Glomerular visceral epithelial cell (primary cell): Measurements from ENCODE around the gene HACD2.

Source experiments
- DNase-seq: peaks from one replicate; pipeline ENCODE4 v3.0.0-alpha.2; 2016; ENCODE audit errors: extremely low spot score

HACD2 gene

DNA sequence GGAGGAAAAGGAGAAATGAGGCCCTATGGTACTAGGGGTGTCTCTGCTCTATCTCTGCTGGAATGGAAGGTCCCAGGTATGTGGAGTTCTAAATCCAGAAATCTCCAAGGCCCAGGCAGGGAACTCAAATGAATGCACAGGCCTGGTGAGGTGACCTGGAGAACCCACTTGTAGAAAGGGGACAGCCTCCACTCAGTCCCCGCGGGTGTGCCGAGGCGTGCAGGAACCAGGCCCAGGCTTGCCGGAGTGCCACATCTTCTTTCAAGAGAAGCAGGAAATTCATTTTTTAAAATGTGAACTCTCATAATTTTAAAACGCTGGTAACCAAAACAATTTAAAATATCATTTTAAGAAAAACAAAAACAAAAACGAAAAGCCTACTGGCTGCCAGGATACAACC is 103.8 kb downstream of the HACD2 start:
- no peak for DNase-seq

DNA sequence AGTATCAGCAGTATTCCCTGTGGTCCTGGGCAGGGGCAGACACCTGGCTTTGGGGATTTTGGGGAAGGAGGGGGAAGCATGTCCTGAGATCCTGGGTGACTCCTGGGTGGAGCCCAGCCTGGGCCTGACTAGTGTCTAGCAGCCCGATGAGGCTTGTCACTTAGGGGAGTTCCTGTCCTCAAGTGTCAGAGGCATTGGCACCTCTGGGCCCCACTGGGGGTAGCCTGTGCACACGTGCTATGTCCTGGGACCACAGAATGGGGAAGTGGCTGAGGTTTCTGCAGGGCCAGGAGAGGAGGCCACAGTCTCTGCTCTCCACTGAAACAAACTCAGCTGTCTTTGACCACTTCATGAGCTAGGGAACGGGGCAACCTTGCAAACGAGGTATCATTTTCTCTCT is 104.4 kb downstream of the HACD2 start:
- DNase-seq = no peak

DNA sequence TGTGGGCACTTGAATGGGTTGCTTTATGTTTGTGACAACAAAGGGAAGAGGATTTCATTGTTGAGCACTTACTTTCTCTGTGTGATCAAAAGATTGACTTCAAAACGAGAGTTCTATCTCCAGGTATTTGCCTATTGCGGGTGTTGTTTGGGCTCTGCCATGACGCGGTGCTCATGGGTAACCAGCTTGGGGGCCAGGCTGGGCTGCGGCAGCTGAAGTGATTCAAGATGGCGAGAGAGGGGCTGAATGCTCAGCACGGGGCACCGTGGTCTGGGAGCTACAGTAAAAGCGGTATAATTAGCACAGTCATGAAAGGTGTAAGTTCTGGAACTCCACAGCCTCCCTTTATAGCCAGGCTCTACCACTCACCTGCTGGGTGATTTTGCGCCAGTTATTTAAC is 105.0 kb downstream of the HACD2 start:
- DNase-seq = no peak

DNA sequence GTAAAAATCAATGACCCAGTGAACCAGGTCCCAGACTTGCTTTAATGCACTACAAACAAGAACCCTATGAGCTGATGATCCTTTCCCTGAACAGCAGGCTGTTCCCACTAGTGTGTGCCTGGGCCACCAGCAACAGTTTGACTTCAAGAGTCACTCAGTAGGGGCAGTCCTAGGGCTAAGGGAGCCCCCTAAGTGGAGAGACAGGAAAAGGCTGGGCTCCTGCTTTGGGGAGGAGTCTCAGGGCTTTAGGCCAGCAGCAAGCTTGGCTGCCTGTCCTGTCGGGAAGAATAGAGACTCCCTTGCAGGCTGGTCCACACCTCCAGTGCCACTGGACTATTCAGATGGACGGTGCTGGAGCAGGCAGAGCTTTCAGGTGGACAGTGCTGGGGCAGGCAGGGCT is 106.5 kb downstream of the HACD2 start:
- DNase-seq = no peak

DNA sequence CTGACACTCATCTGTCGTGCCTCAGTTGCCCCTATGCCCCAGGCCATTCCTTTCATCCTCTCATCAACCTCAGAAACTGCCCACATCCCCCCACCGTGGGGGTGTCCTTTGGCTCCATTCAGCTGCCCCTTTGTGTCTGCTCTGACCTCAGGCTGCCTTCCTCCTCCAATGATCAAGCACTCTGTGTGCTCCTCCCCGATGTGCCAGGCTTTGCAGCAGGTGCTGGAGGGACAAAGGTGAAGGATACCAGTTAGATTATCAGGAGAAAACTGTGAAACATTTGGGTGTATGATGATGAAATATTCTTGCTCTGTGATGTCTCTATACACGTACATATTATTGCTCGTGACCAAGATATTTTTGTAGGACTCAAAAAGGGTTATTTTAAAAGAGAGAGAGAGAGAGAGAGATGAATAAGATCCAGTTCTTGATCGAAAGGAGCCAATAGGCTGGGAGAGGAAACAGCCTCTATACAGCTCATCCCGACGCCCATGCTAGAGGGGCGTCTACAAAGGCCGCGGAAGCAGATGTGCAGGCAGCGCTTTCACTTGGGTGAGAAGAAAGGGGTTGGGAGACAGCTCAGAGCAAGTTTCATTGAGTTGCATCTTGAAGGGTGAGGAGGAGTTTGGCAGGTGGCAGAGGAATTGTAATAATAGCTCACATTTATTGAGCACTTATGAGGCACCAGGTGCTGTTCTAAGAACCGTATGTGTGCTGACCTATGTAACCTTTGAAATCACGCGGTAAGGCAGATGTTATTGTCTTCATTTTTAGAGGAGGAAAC is 107.7 kb downstream of the HACD2 start:
- no peak for DNase-seq

DNA sequence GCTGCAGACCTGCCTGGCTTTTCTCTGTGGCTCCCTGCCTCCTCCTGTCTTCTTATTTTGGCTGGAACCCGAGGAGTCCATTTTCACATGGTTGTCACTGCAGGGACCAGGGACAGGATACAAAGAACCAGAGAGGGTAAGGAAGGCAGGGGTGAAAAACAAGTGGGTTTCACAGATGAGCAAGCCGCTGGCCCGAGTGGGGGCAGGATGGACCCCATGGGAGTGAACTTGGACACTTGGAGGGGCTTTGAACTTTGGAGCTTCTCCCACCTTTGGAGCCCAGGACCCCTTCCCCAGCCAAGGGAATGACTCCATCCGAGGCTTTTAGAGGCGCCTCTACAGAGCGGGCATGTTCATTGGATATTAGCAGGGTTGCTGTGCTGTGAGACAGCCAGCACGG is 109.1 kb downstream of the HACD2 start:
- no peak for DNase-seq

DNA sequence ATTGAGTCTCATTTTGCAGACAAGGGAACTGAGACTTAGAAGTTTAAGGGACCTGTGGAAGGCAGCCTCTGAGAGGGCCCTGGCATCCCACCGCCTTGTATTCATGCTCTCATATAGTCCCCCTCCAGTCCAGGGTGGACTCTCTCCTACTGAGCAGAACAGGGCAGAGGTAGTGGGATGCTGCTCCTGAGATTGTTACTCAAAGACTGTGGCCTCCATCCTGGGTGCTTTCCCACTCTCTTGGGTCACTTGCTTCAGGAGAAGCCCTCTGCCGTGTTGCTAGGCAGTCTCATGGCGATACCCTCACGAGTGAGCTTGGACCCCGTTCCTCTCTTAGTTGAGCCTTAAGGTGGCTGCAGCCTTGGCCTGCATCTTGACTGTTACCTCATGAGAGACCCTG is 113.7 kb downstream of the HACD2 start:
- no peak for DNase-seq

DNA sequence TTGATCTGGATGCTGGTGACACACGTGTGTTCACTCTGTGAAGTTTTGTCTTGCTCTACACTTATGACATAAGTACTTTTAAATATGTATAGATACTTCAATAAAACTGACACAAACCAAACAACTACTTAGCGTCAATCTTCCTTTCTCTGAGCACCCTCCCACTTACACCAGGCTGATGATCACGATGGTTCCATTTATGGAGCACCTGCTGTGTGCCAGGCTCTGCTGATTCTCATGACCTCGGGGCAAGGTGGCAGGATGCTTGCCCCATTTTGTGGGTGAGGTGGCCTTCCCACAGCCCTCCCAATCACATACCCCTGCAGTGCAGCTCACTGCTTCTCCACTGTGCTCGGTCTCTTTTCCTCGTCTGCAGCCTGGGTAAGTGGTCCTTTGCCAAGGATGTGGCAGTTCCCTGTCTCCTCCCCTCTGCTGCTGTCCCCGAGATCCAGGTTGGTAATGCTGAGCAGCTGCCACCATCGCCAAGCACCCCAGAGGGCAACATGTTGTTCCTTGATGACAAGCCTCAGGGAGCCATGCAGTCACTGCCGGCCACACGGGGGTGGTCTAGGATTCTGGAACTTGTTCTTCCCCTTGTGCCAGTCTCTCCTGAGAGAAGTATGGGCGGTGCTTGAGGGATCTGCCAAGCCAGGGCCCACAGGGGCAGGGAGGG is 115.4 kb downstream of the HACD2 start:
- no peak for DNase-seq

DNA sequence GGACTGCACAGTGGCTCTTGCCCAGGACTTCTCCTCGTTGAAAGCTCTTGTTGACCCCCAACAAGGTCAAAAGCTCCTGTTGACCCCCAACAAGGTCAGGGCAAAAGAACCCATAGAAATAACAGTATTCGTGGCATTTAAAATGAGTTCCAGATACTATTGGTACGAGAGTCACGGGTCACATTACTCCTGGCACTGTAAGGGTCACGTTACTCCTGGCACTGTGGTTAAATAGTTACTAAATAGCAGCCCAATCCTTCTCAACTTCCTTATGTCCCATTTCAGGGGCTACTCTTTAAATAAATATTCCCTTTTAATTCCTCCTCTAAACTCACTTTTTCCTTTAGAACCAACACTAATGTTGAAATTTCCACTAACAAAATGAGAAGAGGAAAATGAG is 117.8 kb downstream of the HACD2 start:
- DNase-seq = no peak

DNA sequence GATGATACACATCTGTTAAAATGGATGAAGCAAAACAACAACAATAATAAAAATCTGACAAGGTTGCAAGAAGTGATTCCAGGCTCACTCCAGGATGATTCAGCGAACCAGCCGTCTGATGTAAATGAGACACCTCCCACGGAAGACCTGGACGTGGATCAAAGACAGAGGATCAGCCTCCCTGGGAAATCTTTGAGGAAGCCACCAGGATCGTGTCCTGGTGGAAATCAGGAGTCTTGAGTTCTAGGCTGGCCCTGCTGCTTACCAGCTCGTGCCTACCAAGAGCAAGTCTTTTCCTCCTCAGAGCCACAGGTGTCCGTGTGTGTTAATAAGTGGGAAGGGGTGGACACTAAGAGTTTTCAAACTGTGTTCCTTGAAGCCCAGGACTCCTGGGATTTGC is 120.6 kb downstream of the HACD2 start:
- DNase-seq = no peak

DNA sequence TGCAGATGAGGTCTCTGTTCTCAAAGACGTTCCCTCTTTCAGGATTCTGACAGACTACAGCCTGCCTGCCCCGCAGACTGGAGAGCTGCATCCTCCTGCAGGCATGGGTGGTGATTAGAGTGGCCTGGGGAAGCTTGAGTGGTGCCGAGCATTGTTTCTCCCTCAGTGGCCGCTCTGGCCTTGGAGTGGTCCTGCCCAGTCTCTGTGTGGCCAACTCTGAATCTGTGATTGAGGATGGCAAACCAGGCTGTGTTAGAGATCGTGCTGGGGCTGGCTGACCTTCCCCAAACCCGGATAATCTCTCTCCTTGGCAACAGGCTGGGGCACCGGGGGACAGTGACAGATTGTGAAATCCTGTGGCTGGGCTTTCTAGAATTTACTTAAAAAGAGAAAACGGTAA is 125.0 kb downstream of the HACD2 start:
- DNase-seq = no peak

DNA sequence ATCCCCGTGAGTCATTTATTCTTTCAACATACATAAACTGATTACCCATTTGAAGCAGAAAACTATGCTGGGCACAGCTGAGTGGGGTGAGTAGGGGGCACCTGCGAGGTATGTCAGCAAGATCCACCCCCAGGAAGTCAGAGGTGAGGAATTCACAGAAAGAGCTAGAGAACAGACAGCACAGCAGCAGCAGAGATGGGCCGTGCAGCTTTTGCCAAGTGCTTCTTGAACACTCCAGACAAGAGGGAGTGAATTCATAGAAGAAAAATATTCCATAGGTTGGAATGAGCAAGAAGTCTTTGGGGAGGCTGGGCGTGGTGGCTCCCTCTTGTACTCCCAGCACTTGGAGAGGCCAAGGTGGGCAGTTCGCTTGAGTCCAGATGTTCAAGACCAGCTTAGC is 126.6 kb downstream of the HACD2 start:
- no peak for DNase-seq

DNA sequence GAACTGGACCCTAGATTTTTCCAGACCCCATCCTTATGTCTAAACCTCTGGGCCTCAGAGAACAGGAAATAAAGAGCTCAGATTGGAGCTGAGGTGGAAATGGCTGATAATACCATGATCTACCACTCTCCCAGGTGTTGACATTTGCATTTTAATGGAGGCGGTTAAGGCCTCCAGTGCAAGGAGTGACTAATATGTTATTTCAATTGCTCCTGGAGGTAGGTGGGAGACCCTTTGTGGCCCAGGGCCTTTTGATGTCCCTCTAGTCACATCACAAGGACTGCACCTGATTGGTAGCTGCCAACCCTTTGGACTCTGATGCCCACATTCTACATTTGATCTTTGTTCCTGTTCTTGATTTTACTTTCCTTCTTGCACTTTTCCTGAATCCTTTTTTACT is 127.0 kb downstream of the HACD2 start:
- DNase-seq = no peak

DNA sequence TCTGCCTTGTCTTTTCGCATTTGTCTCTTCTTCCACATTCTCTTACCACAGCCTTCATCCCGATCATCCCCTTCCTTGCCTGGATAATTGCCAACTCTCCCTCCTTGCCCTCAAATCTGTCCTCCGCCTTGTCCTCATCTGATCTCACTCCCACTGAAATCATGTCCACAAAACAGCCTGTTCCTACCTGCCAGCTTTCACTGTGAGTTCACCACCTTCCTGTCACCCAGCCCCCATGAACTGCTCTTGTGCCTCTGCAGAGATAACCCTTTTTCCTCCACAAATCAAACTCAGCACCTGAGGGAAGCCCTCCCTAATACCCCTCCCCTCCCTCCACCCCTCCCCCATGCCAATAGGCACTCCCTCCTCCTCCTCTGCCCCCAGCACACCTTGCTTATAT is 131.2 kb downstream of the HACD2 start:
- DNase-seq = no peak

DNA sequence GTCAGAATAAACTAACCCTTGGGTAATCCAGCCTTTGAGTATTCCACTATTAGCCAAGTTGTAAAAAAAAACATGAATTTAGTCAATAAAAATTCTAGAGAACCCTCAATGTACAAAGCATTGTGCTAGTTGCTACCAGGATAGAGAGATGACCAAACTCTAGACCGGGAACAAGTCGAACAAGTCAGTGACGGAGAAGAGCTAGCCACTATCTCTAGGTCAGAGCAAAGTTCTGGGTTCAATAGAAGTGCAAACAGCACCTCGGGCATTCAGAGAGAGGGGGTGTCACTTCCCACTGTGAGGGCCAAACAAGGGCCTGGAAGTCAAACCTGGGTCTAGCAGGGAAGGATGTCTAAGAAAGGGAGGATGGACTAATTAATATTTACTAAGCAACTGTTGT is 133.7 kb downstream of the HACD2 start:
- no peak for DNase-seq

DNA sequence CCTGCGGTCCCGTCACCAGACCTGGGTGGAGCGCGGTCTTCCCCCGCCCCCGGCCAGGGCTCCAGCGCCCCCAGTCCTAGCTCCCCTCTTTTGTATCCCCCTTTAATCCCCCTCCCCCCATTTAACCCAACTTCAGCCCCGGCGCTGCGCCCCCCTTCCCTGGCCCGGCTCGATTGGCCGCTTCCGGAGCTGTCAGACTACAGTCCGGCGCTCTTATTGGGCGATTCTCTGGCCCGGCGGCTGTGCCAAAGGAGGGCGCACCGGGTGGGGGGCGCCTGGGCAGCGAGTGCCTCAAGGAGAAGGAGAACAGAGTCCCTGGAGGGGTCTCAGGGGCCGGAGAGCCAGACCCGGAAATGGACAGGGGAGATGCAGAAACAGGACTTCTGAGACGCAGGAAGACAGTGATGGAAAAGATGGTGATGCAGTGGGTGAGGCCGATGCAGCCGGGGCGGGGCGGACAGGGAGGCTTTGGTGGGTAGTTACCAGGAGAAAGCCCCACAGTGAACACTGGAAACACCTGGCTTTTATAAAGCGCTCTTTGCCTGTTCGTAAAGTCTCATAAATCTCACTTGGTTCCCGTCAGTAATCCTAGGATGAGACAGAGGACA is 134.8 kb downstream of the HACD2 start:
- DNase-seq = no peak

DNA sequence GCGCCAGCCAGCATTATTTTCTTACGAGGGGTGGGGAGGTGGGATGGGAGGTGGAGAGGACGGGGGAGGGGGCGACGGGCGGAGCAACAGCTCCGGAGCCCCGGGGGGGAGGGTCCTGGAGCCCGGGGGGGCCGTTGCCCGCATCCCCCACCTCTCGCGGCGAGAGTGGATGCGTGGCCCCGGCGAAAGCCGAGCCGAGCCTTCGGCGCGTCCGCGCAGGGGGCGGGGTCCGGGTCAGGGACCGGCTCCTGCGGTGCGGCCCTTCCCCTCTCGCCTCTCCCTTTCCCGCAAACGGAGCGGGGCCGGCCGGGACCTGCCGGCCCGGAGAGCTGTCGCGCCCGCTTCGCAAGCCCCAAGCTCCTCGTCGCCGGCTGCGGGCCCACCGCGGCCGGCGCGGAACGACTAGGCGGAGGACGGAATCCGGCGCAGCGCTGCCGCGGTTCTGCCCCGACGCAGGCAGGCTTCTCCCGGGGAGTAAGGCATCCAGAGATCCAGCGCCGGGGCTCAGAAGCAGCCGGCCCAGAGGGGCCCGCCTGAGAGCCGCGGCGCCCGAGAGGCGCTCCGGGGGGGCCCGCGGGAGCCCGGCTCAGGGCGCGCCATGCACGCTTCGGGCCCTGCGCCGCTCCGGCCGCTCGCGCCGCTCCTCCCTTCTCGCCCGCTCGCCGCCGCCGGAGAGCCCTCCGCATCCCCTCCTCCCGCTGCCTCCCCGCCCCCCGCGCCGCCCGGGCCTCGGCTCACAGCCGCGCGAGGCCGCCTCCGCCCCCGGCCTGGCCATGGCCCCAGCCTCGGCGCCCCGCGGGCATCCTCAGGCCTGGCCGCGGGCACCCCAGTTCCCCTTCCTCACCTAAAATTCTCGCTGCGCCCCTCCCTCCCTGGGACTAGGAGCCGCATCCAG is 135.5 kb downstream of the HACD2 start:
- DNase-seq = peak; percentile 4

DNA sequence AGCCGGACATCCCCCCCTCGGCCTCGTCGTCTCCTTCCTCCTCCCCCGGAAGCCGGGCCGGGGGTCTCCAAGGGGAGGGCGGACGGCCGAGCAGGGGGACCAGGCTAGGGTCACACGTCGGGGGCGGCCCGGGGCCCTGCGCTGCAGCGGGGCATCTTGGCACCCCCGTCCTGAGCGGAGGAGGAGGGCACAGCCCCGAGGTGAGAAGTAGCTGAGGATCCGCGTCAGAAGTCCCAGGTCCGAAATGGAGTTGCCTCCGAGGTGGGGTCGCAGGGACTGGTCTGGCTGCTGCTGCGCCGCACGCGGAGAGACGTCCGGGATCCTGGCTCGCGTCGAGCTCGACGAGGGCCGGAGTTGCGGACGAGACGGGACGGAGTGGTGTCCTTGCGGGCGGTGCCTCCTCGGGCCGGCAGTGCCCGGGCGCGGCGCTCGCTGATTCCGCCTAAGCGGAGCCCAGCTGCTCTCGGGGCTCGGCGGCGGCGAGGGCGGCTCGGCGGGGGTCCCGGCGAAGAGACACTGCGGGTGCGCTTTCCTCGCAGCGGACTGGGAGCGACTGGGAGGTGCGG is 136.2 kb downstream of the HACD2 start, which contains the start of gene ADCY5:
ADCY5 (minus strand) TSS at position 555 of the 566 bp plus-strand sequence; CDS start at position 10, 545 bp downstream.
- no peak for DNase-seq

DNA sequence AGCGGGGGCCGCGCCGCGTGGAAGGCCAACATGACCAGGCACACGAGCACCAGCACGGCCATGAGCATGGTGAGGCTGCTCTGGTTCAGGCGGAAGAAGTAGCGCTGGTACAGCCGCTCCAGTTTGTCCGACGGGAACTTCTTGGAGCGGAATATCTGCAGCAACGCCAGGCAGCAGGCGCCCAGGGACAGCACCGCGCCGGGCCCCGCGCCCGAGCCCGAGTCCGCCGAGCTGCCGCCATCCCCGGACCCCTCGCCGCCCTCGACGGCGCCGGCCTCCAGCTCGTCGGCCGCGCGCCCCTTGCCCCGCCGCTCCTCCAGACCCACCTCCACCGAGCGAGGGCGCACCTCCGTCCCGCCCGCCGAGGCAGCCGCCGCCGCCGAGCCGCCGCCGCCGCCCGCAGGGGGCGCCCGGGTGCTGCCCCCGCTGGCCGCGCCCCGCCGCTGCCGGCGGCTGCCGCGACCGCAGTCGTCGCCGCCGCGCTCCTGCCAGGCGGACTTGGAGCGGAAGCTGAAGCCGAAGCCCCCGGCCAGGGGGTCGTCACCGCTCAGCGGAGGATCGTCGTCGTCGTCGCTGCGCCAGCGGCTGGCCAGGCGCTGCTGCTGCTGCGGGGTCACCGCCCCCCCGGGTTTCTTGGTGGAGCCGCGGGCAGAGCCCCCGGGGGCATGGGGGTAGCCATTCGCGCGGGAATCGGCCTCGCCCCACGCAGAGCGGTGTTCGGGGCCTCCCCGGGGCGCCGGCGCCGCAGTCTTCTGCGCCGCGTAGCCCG is 136.9 kb downstream of the HACD2 start:
- DNase-seq = peak; percentile 22

DNA sequence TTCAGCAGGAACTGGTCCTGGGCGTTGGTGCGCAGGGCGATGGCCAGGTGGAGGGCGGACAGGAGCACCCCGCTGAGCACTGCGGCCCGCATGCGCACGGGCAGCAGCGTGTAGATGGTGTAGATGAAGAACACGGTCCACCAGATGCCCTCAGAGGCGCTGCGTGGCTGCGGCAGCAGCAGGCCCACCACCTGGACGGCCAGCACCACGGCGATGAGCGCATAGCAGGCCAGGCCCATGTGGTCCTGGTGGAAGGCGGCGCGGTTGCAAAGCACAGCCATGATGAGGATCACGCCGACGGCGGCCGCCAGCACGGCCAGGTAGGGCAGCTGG is 137.5 kb downstream of the HACD2 start:
- no peak for DNase-seq

DNA sequence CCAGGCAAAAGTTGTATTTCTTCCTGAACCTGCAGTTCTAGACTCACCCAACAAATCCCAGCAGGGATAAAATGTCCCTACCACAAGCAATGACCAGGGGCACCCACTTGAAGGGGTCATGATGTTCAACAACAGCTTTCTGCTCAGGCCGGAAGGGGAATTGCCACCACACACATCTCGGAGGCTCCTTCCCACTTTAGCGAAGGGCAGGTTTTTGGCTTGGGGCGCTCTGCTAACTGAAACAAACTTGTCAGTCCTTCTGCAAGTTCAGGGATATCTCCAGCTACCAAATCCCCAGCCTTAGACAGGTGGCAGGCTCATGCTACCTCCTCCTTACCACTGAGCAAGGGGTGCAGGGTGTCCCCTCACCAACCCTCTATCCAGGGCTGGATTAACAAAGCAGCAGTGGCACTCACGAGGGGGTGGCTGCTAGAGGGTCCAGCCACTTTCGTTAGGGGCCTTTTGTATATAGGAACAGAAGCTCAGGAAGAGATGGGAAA is 138.2 kb downstream of the HACD2 start:
- no peak for DNase-seq
